GM21825 (cell line): ENCODE data around the gene PLEKHO2.

Experiments used
- ATAC-seq: cut with Tn5 transposase; IDR thresholded peaks from one replicate; pipeline ENCODE4 v1.9.1; 2021; ENCODE audit warnings: mild to moderate bottlenecking, moderate library complexity; ENCODE audit not compliant: unreplicated experiment

The PLEKHO2 gene

DNA sequence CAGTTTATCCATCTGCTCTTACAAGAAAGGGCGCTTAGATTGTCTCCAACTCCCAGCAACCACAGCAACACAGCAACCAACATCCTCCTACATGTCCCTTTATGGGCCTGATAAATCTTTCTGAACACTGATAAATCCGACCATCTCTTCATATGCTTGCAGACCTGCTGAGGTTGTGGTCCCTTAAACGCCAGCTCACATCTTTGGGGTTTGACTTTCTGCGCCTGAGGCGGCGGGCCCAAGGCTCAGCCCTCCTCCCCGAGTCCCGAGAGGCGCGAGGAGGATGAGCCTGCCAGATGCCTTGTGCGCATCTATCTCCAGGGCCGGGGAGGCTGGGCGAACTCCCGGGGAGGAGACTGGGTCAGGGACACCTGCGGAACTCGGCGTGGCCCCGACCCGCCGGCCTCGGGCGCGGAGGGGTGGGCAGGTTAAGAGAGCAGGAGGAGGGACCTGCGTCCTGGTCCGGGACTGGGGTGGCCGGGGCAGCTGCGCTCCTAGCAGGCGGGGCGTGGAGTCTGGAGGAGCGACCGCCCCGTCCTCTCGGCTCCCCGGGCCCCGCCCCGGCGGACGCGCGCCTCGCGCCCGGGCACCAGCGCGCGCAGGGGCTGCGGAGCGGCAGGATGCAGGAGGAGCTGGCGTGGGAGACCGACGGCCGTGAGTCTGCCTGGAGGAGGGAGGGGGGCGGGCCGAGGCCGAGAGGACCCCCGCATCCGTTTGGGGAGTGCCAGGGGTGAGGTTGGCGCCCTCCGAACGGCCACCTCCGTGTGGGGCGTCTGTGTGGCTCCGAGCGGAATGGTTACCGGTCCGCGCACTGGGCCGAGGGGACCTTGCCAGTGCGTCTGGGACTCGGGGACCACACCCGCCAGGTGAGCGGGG is 69.8 kb downstream of the PLEKHO2 start, which contains the start of gene ANKDD1A:
Gene ANKDD1A, plus strand, starts transcription at position 592 of the 876 bp plus-strand sequence. Its CDS starts 29 bp downstream, at position 621.
- peak; percentile 77 for ATAC-seq

- no peak for ATAC-seq
Measured at GRCh38 chr15:64912379-64913325, 70.9 kb downstream of the PLEKHO2 start.

- no peak for ATAC-seq
Measured at GRCh38 chr15:64915518-64916227, 74.0 kb downstream of the PLEKHO2 start.

DNA sequence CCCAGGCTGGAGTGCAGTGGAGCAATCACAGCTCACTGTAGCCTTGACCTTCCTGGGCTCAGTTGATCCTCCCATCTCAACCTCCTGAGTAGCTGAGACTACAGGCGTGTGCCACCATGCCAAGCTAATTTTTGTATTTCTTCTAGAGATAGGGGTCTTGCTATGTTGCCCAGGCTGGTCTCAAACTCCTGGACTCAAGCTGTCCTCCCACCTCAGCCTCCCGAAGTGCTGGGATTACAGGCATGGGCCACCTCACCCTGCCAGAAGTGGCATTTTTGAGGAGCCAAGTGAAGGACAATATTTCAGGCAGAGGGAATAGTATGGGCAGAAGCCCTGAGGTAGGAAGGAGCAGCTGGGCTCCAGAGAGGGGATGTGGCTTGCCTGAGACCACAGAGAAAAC is 74.7 kb downstream of the PLEKHO2 start:
- no peak for ATAC-seq

GRCh38 chr15:64917211-64917610 is 75.5 kb downstream of the PLEKHO2 start:
- no peak for ATAC-seq
